Hepatic stellate cell (primary cell): Measurements from ENCODE around the gene GNAQ.
"Not testable (repeated sequence)": the region's sequence is repeated elsewhere in the genome, so short reads cannot be mapped to it uniquely, and the experiment has no call there.

Source experiments
- DNase-seq: peaks from one replicate; pipeline ENCODE4 v3.0.0; 2011; ENCODE audit warnings: low spot score

GNAQ gene

DNA sequence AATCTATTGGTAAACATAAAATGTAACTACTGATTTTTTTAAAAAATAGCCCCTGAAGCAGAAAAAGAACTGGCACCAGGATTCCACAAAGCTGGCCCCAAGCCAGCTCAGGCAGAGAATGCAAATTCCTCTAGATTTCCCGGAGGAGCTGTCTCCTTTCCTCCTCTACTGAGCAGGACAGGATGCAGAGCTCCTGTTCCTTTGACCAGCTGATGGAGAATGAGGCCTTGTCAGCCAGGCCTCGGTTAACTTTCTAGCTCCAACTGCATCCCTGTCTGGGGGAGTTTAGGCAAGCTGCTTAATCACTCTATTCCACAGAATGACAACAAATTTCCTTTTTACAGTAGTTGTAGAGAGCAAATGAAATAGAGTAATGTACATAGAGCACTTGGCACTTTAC is 155.5 kb downstream of the GNAQ start:
- DNase-seq: peak; percentile 24

DNA sequence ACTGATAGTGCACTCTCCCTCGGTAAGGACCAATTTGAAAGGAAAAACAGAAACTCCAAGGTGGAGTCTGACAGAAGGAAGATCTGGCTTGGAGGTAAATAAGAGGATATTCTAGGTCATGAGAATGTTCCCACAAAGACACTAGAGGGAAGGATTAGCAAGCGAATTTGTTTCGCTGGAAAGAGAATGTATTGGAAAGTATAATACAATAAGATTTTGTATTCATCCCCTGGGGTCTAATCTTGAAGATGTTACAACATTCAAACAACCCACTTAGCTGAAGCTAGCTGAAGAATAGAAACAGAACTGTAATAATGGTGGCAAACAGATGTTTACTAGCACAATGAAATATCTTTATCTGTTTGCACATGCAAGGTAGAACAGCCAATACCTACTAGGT is 158.7 kb downstream of the GNAQ start:
- no peak for DNase-seq

GRCh38 chr9:77872177-77872576 is 159.4 kb downstream of the GNAQ start:
- no peak for DNase-seq

- DNase-seq: no peak
These were observed 160.1 kb downstream of the GNAQ start for GRCh38 chr9:77871483-77871882.

DNA sequence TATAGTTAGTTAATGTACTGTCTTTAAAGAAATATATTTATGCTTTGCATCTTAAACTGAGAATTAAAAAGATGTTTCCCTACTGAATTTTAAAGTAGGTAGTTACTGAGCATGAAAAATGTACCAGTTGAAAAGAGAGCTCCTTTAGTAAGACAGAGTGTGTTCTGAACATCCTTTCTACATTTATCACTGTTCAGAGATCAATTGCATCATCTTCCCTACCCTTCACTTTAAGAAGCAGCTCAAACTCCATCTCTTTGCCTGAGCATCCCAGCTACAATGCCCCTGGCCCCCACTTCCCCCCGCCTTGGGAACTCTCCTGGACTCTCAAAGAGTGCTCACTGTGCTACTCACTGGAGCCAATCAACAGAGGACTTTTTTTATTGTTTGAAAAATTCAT is 164.7 kb downstream of the GNAQ start:
- no peak for DNase-seq

- no peak for DNase-seq
These were observed 166.1 kb downstream of the GNAQ start for GRCh38 chr9:77865385-77866047.

- DNase-seq: no peak
These were observed 167.3 kb downstream of the GNAQ start for GRCh38 chr9:77864211-77864889.

DNA sequence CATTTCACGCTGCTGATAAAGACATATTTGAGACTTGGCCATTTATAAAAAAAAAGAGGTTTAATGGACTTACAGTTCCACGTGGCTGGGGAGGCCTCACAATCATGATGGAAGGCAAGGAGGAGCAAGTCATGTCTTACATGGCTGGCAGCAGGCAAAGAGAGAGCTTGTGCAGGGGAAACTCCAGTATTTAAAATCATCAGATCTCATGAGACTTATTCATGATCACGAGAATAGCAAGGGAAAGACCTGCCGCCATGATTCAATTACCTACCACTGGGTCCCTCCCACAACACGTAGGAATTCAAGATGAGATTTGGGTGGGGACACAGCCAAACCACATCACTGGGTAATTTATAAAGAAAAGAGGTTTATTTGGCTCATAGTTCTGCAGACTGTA is 168.0 kb downstream of the GNAQ start:
- DNase-seq: not testable (repeated sequence)

DNA sequence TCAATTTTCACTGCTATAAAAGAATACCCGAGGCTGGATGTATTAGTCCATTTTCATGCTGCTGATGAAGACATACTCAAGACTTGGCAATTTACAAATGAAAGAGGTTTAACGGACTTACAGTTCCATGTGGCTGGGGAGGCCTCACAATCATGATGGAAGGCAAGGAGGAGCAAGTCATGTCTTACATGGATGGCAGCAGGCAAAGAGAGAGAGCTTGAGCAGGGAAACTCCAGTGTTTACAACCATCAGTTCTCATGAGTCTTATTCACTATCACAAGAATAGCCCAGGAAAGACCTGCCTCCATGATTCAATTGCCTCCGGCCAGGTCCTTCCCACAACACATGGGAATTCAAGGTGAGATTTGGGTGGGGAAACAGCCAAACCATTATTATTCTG is 170.7 kb downstream of the GNAQ start:
- DNase-seq: not testable (repeated sequence)

DNA sequence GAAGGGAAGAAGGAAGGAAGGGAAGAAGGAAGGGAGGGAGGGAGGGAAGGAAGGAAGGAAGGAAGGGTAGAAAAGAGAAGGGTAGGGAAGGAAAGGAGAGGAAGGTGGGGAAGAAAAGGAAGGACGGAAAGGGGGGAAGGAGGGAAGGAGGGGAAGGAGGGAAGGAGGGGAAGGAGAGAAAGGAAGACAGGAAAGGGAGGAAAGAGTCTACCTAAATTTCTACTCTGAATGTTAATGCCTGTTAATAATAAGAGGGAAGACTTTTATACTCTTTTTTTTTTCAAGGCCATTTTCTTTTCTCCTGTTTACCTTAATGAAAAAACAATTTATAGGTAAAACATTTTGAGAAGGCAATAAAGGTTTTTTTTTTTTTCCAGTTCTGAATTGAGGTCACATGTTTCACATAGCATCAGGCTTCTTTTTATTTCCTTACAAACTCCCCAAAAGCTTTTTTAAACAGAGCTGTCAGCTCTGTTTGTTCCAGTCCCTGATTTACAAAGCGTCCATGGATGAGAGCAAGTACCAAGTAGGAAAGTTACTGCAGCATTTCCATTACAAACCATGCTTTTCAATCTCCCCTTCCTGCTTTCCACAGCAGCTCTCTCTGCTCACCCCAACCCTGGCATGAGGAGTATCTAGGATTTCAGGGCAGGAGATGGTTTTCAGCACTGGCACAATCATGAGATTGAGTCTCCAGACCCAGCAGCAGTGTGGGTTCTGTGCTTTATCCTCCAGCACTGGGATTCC is 173.9 kb downstream of the GNAQ start:
- DNase-seq: no peak

GRCh38 chr9:77856615-77857014 is 175.0 kb downstream of the GNAQ start:
- DNase-seq: no peak

GRCh38 chr9:77854916-77855311 is 176.7 kb downstream of the GNAQ start:
- no peak for DNase-seq

- no peak for DNase-seq
These were observed 177.2 kb downstream of the GNAQ start for GRCh38 chr9:77854258-77854915.

GRCh38 chr9:77853716-77854115 is 177.9 kb downstream of the GNAQ start:
- DNase-seq: no peak

- DNase-seq: no peak
These were observed 179.6 kb downstream of the GNAQ start for GRCh38 chr9:77851882-77852595.

- DNase-seq: peak; percentile 70
These were observed 182.7 kb downstream of the GNAQ start for GRCh38 chr9:77848897-77849296.

GRCh38 chr9:77848404-77848803 is 183.2 kb downstream of the GNAQ start:
- DNase-seq: no peak

GRCh38 chr9:77847626-77848025 is 184.0 kb downstream of the GNAQ start:
- no peak for DNase-seq

GRCh38 chr9:77847059-77847499 is 184.5 kb downstream of the GNAQ start:
- peak; percentile 24 for DNase-seq

DNA sequence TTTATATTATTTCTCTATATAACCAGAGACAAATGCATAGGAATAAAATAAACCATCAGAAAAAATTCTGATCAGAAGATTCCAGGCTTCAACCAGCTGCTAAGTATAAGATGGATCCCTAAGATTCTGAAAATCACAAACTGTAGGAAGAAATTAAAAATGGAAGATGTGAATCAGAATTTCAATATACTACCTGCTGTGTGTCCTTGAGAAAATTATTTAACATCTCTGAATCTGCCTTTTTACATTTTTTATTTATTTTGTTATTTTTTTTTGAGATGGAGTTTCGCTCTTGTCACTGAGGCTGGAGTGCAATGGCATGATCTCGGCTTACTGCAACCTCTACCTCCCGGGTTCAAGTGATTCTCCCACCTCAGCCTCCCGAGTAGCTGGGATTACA is 187.2 kb downstream of the GNAQ start:
- no peak for DNase-seq

DNA sequence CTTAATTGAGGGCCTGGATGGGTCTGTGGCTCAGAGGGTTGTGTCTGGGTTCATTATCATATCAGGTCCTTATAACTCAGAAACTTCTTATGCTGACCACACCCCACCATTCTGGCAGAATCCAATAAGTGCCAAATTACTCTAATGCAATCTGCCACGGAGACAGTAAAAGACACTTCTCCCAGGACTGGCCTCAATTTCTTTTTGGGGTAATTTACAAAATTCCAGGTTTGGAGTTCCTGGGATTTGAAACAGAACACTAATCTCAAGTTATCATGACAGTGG is 187.8 kb downstream of the GNAQ start:
- no peak for DNase-seq
